HG03378 (cell line): ENCODE data around the gene CTSS.
"Not testable (repeated sequence)": the region's sequence is repeated elsewhere in the genome, so short reads cannot be mapped to it uniquely, and the experiment has no call there.

Source experiments
- ATAC-seq: cut with Tn5 transposase; IDR thresholded peaks from one replicate; pipeline ENCODE4 v1.9.1; 2021; ENCODE audit warnings: mild to moderate bottlenecking, moderate library complexity; ENCODE audit not compliant: unreplicated experiment

The CTSS gene

GRCh38 chr1:150775931-150776505 is 10.4 kb upstream of the CTSS start:
- not testable (repeated sequence) for ATAC-seq

- no peak for ATAC-seq
Observed at GRCh38 chr1:150775276-150775675, 9.7 kb upstream of the CTSS start.

- no peak for ATAC-seq
Observed at GRCh38 chr1:150772326-150772725, 6.7 kb upstream of the CTSS start.

GRCh38 chr1:150767704-150768103 is 2.1 kb upstream of the CTSS start:
- ATAC-seq, result not testable (repeated sequence)

GRCh38 chr1:150765977-150766301 is 361 bp upstream of the CTSS start:
- ATAC-seq, result peak; percentile 5

GRCh38 chr1:150764617-150765101 is 919 bp downstream of the CTSS start:
- ATAC-seq, result no peak

- ATAC-seq, result no peak
Observed at GRCh38 chr1:150763018-150763417, 2.6 kb downstream of the CTSS start.

GRCh38 chr1:150762552-150762951 is 3.0 kb downstream of the CTSS start:
- ATAC-seq, result no peak

GRCh38 chr1:150761801-150762200 is 3.8 kb downstream of the CTSS start:
- no peak for ATAC-seq

- no peak for ATAC-seq
Observed at GRCh38 chr1:150760013-150760412, 5.6 kb downstream of the CTSS start.

GRCh38 chr1:150753416-150753815 is 12.2 kb downstream of the CTSS start:
- no peak for ATAC-seq

GRCh38 chr1:150751443-150751842 is 14.1 kb downstream of the CTSS start:
- ATAC-seq, result no peak

- ATAC-seq, result no peak
Observed at GRCh38 chr1:150749720-150750311, 15.8 kb downstream of the CTSS start.

- ATAC-seq, result no peak
Observed at GRCh38 chr1:150748878-150749719, 16.5 kb downstream of the CTSS start.

GRCh38 chr1:150730130-150730721 is 35.4 kb downstream of the CTSS start:
- ATAC-seq, result no peak

- ATAC-seq, result no peak
Observed at GRCh38 chr1:150724336-150724735, 41.2 kb downstream of the CTSS start.

GRCh38 chr1:150720703-150721102 is 44.9 kb downstream of the CTSS start, which contains the start of gene HORMAD1:
Gene HORMAD1 (minus strand): TSS chr1:150720895. CDS start chr1:150719505, 1,390 bp downstream.
- ATAC-seq, result no peak

GRCh38 chr1:150720098-150720497 is 45.5 kb downstream of the CTSS start:
- no peak for ATAC-seq

- ATAC-seq, result no peak
Observed at GRCh38 chr1:150718225-150718891, 47.2 kb downstream of the CTSS start.

GRCh38 chr1:150709031-150709430 is 56.5 kb downstream of the CTSS start:
- not testable (repeated sequence) for ATAC-seq

GRCh38 chr1:150708595-150708994 is 57.0 kb downstream of the CTSS start:
- peak; percentile 62 for ATAC-seq
